Ovary (tissue), 3 donors: Measurements from ENCODE around the gene NAT10.

Experiments
- EP300 ChIP-seq: sonication (generic); formaldehyde crosslinking; IDR thresholded peaks from one replicate; pipeline ENCODE4 v1.6.1; 2017; ENCODE audit warnings: antibody characterized with exemption
- POLR2A ChIP-seq: fragments of 450-650 bp; IDR thresholded peaks from one replicate; pipeline ENCODE4 v1.6.1; 2017; ENCODE audit warnings: antibody characterized with exemption, mild to moderate bottlenecking, moderate library complexity
- TF ChIP-seq, protein P1 (sequence below), 3 donors: fragments of 450-650 bp in 2 of 3; fragments of 200-600 bp in 1 of 3; IDR thresholded peaks; one replicate each; pipeline versions ENCODE4 v1.5.1 to v1.8.0; 2016 to 2022; ENCODE audit warnings: antibody characterized with exemption in 3 of 3, mild to moderate bottlenecking in 1 of 3
- donor health status: DM: no; HTN: no; CAD: no.

DNA sequence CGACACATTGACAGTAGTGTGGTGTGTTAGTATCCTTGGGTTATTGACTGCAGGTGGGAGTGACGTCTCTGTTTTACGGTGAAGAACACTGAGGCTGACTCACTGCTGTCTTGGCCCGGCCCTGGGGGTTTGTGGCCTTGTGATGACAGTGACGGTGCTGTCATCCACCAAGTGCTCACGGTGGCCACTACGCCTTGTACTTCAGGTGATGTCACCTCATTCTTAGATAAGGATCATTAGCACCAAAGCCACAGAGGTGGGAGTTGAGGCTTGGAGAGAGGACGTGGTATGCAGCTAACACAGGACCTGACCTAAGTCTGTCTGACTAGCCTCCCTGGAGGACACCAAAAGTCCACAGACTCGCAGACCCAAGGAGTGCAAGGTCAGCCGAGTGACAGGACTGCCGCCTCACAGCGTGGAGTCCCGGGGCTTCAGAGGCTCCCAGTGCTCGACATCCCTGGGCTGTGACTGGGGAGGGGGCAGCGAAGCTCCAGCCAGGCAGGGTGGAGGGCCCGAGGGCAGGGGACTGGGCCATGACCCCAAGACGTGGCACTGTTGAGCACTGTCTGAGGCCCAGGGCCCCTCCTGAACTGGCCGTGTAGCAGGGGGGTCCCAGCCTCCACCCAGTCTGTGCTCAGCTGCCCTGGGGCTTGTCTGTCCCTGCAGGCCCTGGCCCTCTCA, 56.5 kb downstream of the NAT10 start:
- TF ChIP-seq, protein P1, sequence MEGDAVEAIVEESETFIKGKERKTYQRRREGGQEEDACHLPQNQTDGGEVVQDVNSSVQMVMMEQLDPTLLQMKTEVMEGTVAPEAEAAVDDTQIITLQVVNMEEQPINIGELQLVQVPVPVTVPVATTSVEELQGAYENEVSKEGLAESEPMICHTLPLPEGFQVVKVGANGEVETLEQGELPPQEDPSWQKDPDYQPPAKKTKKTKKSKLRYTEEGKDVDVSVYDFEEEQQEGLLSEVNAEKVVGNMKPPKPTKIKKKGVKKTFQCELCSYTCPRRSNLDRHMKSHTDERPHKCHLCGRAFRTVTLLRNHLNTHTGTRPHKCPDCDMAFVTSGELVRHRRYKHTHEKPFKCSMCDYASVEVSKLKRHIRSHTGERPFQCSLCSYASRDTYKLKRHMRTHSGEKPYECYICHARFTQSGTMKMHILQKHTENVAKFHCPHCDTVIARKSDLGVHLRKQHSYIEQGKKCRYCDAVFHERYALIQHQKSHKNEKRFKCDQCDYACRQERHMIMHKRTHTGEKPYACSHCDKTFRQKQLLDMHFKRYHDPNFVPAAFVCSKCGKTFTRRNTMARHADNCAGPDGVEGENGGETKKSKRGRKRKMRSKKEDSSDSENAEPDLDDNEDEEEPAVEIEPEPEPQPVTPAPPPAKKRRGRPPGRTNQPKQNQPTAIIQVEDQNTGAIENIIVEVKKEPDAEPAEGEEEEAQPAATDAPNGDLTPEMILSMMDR (IDR thresholded peaks at IDR 0.05): no peak
- TF ChIP-seq POLR2A: no peak
- TF ChIP-seq EP300: no peak
